Measurements from ENCODE around the gene HMG20B.

DNA sequence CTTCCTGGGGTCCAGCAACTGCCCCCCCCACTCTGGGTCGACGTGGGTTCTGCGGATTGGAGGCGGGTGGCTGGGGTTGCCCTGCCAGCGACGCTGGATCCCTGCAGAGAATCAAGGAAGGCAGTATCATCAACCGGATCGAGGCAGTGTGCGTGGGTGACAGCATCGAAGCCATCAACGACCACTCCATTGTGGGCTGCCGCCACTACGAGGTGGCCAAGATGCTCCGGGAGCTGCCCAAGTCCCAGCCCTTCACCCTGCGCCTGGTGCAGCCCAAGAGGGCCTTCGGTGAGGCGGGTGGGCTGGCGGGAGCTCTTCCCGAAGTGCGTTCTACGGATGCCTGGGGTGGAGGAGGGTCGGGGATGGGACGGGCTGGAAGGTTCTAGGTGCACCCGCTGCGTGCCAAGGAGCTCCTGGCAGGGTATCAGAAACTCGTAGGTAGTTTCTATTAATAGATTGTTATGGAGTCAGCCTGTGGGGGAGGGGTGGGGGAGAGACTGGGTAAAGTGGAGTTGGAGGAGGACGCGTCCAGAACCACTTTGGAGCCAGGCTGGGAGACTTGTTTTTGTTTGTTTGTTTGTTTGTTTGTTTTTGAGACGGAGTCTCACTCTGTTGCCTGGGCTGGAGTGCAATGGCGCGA, 14.1 kb downstream of the HMG20B start:
- TF ChIP-seq, protein P1, sequence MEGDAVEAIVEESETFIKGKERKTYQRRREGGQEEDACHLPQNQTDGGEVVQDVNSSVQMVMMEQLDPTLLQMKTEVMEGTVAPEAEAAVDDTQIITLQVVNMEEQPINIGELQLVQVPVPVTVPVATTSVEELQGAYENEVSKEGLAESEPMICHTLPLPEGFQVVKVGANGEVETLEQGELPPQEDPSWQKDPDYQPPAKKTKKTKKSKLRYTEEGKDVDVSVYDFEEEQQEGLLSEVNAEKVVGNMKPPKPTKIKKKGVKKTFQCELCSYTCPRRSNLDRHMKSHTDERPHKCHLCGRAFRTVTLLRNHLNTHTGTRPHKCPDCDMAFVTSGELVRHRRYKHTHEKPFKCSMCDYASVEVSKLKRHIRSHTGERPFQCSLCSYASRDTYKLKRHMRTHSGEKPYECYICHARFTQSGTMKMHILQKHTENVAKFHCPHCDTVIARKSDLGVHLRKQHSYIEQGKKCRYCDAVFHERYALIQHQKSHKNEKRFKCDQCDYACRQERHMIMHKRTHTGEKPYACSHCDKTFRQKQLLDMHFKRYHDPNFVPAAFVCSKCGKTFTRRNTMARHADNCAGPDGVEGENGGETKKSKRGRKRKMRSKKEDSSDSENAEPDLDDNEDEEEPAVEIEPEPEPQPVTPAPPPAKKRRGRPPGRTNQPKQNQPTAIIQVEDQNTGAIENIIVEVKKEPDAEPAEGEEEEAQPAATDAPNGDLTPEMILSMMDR (optimal IDR thresholded peaks at IDR 0.05 in 1 of 3, IDR thresholded peaks at IDR 0.05 in 1 of 3, conservative IDR thresholded peaks at IDR 0.05 in 1 of 3; ENCODE audit: extremely low read depth in 1 of 3, insufficient read depth in 2 of 3, low read length in 3 of 3): no peak
- TF ChIP-seq EZH2 (IDR thresholded peaks at IDR 0.05; ENCODE audit: low read length): no peak

Measured in keratinocyte (primary cell).